GM18526 (cell line): ENCODE data around the gene AARS1.

ENCODE experiments used
- POLR2A ChIP-seq: IDR thresholded peaks from 3 replicates; pipeline ENCODE4 v1.6.1; 2011; ENCODE audit not compliant: insufficient read length; ENCODE audit errors: extremely low read depth

Gene AARS1

GRCh38 chr16:70289229-70290094, at the start of gene AARS1:
Gene AARS1, minus strand, starts transcription at chr16:70289506. Its CDS starts 6,743 bp downstream, at chr16:70282763.
- TF ChIP-seq POLR2A: peak; percentile 94

- TF ChIP-seq POLR2A: no peak
Measured at GRCh38 chr16:70337814-70338213, 48.5 kb upstream of the AARS1 start.

- TF ChIP-seq POLR2A: no peak
Measured at GRCh38 chr16:70331588-70332358, 42.5 kb upstream of the AARS1 start.

GRCh38 chr16:70331091-70331490, 41.8 kb upstream of the AARS1 start:
- no peak for TF ChIP-seq POLR2A

- no peak for TF ChIP-seq POLR2A
Measured at GRCh38 chr16:70324998-70325747, 35.9 kb upstream of the AARS1 start.

GRCh38 chr16:70320121-70320520, 30.8 kb upstream of the AARS1 start:
- TF ChIP-seq POLR2A: no peak

GRCh38 chr16:70306880-70307279, 17.6 kb upstream of the AARS1 start:
- TF ChIP-seq POLR2A: no peak

GRCh38 chr16:70304892-70305448, 15.7 kb upstream of the AARS1 start:
- TF ChIP-seq POLR2A: no peak

GRCh38 chr16:70302745-70303144, 13.4 kb upstream of the AARS1 start:
- TF ChIP-seq POLR2A: no peak

GRCh38 chr16:70301121-70301520, 11.8 kb upstream of the AARS1 start:
- TF ChIP-seq POLR2A: no peak

- peak; percentile 93 for TF ChIP-seq POLR2A
Measured at GRCh38 chr16:70298988-70299938, 10.0 kb upstream of the AARS1 start, which contains the start of gene DDX19B. Gene DDX19B, plus strand, starts transcription at chr16:70299186. Its CDS starts 112 bp downstream, at chr16:70299298.

GRCh38 chr16:70295634-70296033, 6.3 kb upstream of the AARS1 start:
- no peak for TF ChIP-seq POLR2A

- TF ChIP-seq POLR2A: no peak
Measured at GRCh38 chr16:70294385-70295025, 5.2 kb upstream of the AARS1 start.
